Panc1 (cell line): Measurements from ENCODE around the gene TNFRSF21. TPM values are rescaled to one million over a fixed set of nuclear protein-coding genes. Genes with fewer than 3 reads are reported as not detected.

Source experiments
- ATAC-seq: fragments of 200-7000 bp; cut with Tn5 transposase; 2 replicates; pipeline ENCODE4 v1.9.1; 2020; ENCODE audit warnings: mild to moderate bottlenecking, moderate library complexity
- BruUV-seq: library from RNA; stranded (reverse); fragments of 400-500 nt; replicated peaks from 2 replicates; lab custom pipeline; 2021; lab: Mats Ljungman, UMichigan
- CTCF ChIA-PET: fragments of 300-600 bp; sonication (Branson Sonifier 250); formaldehyde crosslinking; loops from one replicate; lab custom pipeline; 2022; ENCODE audit warnings: antibody characterized with exemption; lab: Charles Lee
- POLR2A ChIA-PET: fragments of 300-600 bp; sonication (Branson Sonifier 250); formaldehyde crosslinking; loops from one replicate; lab custom pipeline; 2022; ENCODE audit warnings: antibody characterized with exemption; lab: Charles Lee
- DNase-seq: peaks from one replicate; pipeline ENCODE4 v3.0.0-alpha.2; 2010; ENCODE audit warnings: low read depth, low spot score
- H3K27ac ChIP-seq: 2 replicates; pipeline ENCODE4 v1.5.1; 2011; ENCODE audit warnings: mild to moderate bottlenecking, low read length, inconsistent platforms
- H3K27me3 ChIP-seq: fragments of 200-500 bp; sonication (Bioruptor generic); 2 replicates; pipeline ENCODE4 v1.6.0; 2014; ENCODE audit warnings: low read length, inconsistent platforms; ENCODE audit not compliant: control insufficient read depth, insufficient read depth
- H3K36me3 ChIP-seq: fragments of 200-500 bp; sonication (Bioruptor generic); 2 replicates; pipeline ENCODE4 v1.5.1; 2014; ENCODE audit warnings: inconsistent platforms, mild to moderate bottlenecking, low read length, moderate library complexity; ENCODE audit not compliant: control insufficient read depth, insufficient read depth
- H3K4me1 ChIP-seq: 2 replicates; pipeline ENCODE4 v1.5.1; 2011; ENCODE audit warnings: inconsistent platforms, mild to moderate bottlenecking, low read length, moderate library complexity; ENCODE audit not compliant: control insufficient read depth, insufficient read depth
- H3K4me3 ChIP-seq, 2 experiments: 2 replicates each; pipeline ENCODE4 v1.5.1; 2011 to 2012; ENCODE audit warnings: low read depth in 2 of 2, low read length in 2 of 2, mild to moderate bottlenecking in 2 of 2, inconsistent platforms in 1 of 2, moderate library complexity in 1 of 2
- H3K9me3 ChIP-seq: fragments of 200-500 bp; sonication (Bioruptor generic); 2 replicates; pipeline ENCODE4 v1.5.1; 2014; ENCODE audit warnings: low read depth, mild to moderate bottlenecking, inconsistent platforms, low read length, moderate library complexity; ENCODE audit not compliant: control insufficient read depth, insufficient read depth
- POLR2AphosphoS5 ChIP-seq: IDR thresholded peaks from 2 replicates; pipeline ENCODE4 v1.6.1; 2012; ENCODE audit warnings: mild to moderate bottlenecking, low read depth, low read length, moderate library complexity
- SIN3A ChIP-seq: IDR thresholded peaks from 2 replicates; pipeline ENCODE4 v1.6.1; 2012; ENCODE audit warnings: low read depth, mild to moderate bottlenecking, low read length, moderate library complexity, borderline replicate concordance; ENCODE audit not compliant: insufficient read depth
- TCF7L2 ChIP-seq: IDR thresholded peaks from 2 replicates; pipeline ENCODE4 v1.6.1; 2011; ENCODE audit warnings: mild to moderate bottlenecking, low read depth, low read length, inconsistent platforms
- in situ Hi-C: cut with HindIII; loops from 2 replicates; pipeline ENCODE4 v1.10.0; 2016; ENCODE audit warnings: low sequenced_read_pairs, low pct_unique_long_range_greater_than_20kb
- intact Hi-C: fragments of 100-400 bp; cut with micrococcal nuclease; formaldehyde crosslinking; loops from one replicate; pipeline ENCODE4 v1.10.0; 2022; ENCODE audit not compliant: unreplicated experiment
- total RNA-seq: library from RNA; stranded (reverse); gene quantifications from one replicate; pipeline ENCODE4 v1.2.1, GENCODE V29; 2021; ENCODE audit not compliant: unreplicated experiment
- TF ChIP-seq, protein P1 (sequence below): fragments of 450-650 bp; IDR thresholded peaks from 2 replicates; pipeline ENCODE4 v1.5.1; 2017; ENCODE audit warnings: mild to moderate bottlenecking
- TF ChIP-seq, protein P2 (sequence below), 2 experiments: IDR thresholded peaks; 2 replicates each; pipeline ENCODE4 v1.6.1; 2011 to 2012; ENCODE audit warnings: low read depth in 2 of 2, control low read depth in 1 of 2, low read length in 1 of 2, mild to moderate bottlenecking in 1 of 2, moderate library complexity in 1 of 2; ENCODE audit not compliant: insufficient read depth in 1 of 2

The TNFRSF21 gene
- total RNA-seq, 1 experiment from 2014 or later: 76.0 TPM

DNA sequence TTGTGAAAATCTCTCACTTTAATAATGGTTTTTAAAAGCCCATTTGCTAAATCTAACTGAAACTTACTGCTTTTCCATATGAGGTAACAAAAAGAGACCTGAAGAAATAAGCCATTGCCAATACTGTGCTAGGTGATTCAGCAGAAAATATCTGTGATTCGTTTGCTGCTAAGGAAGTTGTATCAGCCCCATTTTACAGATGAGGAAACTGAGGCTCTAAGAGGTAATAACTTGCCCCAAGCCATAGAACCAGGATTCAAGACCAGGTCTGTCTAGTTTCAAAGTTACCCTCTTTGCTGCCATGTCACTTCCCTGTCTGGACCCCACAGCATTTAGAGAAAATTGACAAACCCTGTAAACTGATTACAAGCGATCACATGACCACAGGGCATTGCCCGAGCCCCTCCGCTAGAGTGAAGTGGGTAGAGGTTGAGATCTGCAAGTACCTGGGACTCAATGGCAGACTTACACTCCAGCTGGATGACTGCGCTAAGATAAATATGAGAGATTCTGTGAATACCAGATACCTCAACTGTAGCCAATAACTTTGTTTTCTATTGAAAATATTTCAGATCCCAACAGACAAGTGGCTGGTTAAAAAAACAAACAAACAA is 69.3 kb downstream of the TNFRSF21 start:
- H3K4me1 ChIP-seq: peaks cover 32% of the 10 kb centered on the region
- CTCF ChIA-PET: no interaction called here
- in situ Hi-C loops: no loop called here

DNA sequence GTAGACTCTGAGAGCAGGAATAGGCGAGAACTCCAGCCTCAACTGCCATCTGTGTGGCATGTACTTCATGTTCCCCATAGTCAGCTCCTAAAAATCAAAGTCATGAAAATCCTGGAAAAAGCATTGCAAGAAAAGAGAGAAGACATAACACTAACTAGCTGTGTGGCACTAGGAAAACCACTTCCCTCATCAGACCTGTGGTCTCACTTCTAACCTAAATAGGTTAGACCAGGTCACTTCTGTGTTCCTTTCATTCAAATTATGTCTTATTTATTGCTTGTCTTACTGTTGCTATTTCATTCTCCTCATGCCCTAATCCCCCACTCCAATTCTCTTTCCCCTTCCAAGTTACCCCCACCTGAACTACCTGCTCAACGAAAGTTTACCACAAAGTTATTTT is 70.2 kb downstream of the TNFRSF21 start:
- no peak for ATAC-seq
- ChIA-PET POLR2A (interaction anchor here (0.5 kb wide), 1 partner anchor 169 kb away, joined by 9 read pairs; no protein-coding TSS in a partner anchor), CTCF (no interaction called here)
- intact Hi-C loops (no loop called here), in situ Hi-C loops (no loop called here)
- no TSS peak for BruUV-seq
- Histone ChIP-seq H3K27ac (no peak overlapping the region), H3K9me3 (no peaks in the 10 kb centered on the region), H3K36me3 (no peaks in the 10 kb centered on the region), H3K27me3 (no peaks in the 10 kb centered on the region), H3K4me1 (peaks cover 32% of the 10 kb centered on the region), H3K4me3 (no peak overlapping the region)
- TF ChIP-seq, protein P1, sequence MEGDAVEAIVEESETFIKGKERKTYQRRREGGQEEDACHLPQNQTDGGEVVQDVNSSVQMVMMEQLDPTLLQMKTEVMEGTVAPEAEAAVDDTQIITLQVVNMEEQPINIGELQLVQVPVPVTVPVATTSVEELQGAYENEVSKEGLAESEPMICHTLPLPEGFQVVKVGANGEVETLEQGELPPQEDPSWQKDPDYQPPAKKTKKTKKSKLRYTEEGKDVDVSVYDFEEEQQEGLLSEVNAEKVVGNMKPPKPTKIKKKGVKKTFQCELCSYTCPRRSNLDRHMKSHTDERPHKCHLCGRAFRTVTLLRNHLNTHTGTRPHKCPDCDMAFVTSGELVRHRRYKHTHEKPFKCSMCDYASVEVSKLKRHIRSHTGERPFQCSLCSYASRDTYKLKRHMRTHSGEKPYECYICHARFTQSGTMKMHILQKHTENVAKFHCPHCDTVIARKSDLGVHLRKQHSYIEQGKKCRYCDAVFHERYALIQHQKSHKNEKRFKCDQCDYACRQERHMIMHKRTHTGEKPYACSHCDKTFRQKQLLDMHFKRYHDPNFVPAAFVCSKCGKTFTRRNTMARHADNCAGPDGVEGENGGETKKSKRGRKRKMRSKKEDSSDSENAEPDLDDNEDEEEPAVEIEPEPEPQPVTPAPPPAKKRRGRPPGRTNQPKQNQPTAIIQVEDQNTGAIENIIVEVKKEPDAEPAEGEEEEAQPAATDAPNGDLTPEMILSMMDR: no peak
- TF ChIP-seq TCF7L2 (no peak), SIN3A (no peak), POLR2AphosphoS5 (no peak)
- TF ChIP-seq, protein P2, sequence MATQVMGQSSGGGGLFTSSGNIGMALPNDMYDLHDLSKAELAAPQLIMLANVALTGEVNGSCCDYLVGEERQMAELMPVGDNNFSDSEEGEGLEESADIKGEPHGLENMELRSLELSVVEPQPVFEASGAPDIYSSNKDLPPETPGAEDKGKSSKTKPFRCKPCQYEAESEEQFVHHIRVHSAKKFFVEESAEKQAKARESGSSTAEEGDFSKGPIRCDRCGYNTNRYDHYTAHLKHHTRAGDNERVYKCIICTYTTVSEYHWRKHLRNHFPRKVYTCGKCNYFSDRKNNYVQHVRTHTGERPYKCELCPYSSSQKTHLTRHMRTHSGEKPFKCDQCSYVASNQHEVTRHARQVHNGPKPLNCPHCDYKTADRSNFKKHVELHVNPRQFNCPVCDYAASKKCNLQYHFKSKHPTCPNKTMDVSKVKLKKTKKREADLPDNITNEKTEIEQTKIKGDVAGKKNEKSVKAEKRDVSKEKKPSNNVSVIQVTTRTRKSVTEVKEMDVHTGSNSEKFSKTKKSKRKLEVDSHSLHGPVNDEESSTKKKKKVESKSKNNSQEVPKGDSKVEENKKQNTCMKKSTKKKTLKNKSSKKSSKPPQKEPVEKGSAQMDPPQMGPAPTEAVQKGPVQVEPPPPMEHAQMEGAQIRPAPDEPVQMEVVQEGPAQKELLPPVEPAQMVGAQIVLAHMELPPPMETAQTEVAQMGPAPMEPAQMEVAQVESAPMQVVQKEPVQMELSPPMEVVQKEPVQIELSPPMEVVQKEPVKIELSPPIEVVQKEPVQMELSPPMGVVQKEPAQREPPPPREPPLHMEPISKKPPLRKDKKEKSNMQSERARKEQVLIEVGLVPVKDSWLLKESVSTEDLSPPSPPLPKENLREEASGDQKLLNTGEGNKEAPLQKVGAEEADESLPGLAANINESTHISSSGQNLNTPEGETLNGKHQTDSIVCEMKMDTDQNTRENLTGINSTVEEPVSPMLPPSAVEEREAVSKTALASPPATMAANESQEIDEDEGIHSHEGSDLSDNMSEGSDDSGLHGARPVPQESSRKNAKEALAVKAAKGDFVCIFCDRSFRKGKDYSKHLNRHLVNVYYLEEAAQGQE (IDR thresholded peaks at IDR 0.05; ENCODE audit: insufficient read depth in 1 of 2, low read depth in 2 of 2, low read length in 1 of 2): no peak
- no peak for DNase-seq

More for the DNA sequence above, 69.3 kb downstream of the TNFRSF21 start:
- TF ChIP-seq, protein P2 (IDR thresholded peaks at IDR 0.05; ENCODE audit: insufficient read depth in 1 of 2, low read depth in 2 of 2, low read length in 1 of 2): no peak
- TF ChIP-seq TCF7L2 (no peak), SIN3A (no peak)
- no peak for ATAC-seq
- POLR2A ChIA-PET: no interaction called here
- intact Hi-C loops: loop anchor here (5.0 kb wide), 1 partner anchor 143 kb away; no protein-coding TSS in a partner anchor
- Histone ChIP-seq H3K9me3 (no peaks in the 10 kb centered on the region), H3K36me3 (no peaks in the 10 kb centered on the region), H3K27me3 (no peaks in the 10 kb centered on the region), H3K27ac (no peak overlapping the region), H3K4me3 (no peak overlapping the region)
- DNase-seq: no peak
- BruUV-seq: no TSS peak
